Pancreas (tissue), 10 donors: ENCODE data around the gene DCAF17. TPM values are rescaled to one million over a fixed set of nuclear protein-coding genes. Genes with fewer than 3 reads are reported as not detected.

Source experiments
- ATAC-seq, 4 donors: fragments of 200-7000 bp; cut with Tn5 transposase; one replicate each; pipeline versions ENCODE4 v1.8.0 to v1.9.1; 2020; ENCODE audit warnings: mild to moderate bottlenecking in 4 of 4, moderate library complexity in 4 of 4
- DNase-seq, 6 donors: peaks; one replicate each; pipeline ENCODE4 v3.0.0-alpha.2; 2020
- FAIRE-seq: peaks from 2 replicates; lab custom pipeline; 2012; peaks lifted over from hg19 to GRCh38; lab: Jason Lieb, UNC
- H3K27ac ChIP-seq, 4 donors: fragments of 200-600 bp; sonication (generic); 1 replicate in 3 of 4; 2 replicates in 1 of 4; pipeline versions ENCODE4 v1.5.0 to v1.8.0; 2020
- H3K27me3 ChIP-seq, 4 donors: fragments of 200-600 bp; one replicate each; pipeline ENCODE4 v1.8.0; 2021
- H3K36me3 ChIP-seq, 3 donors: fragments of 200-600 bp; sonication (generic) in 1 of 3; one replicate each; pipeline versions ENCODE4 v1.5.0 to v1.8.0; 2020 to 2021
- H3K4me1 ChIP-seq, 3 donors: fragments of 200-600 bp; one replicate each; pipeline ENCODE4 v1.8.0; 2021
- H3K4me3 ChIP-seq, 4 donors: fragments of 200-600 bp; sonication (generic) in 2 of 4; one replicate each; pipeline versions ENCODE4 v1.5.0 to v1.8.0; 2020 to 2021
- H3K9me3 ChIP-seq, 4 donors: fragments of 200-600 bp; one replicate each; pipeline ENCODE4 v1.8.0; 2021
- CTCF ChIP-seq, 4 donors: fragments of 200-600 bp; sonication (generic) in 3 of 4; IDR thresholded peaks; one replicate each; pipeline versions ENCODE4 v1.5.0 to v1.8.0; 2021; ENCODE audit warnings: antibody characterized with exemption in 4 of 4
- WGBS, 2 donors: extraction: QIAGEN DNeasy Blood & Tissue Kit; methylation state at CpG; one replicate each; pipeline ENCODE4 v1.1.7; 2013; 5-methylcytosine and 5-hydroxymethylcytosine counted together
- intact Hi-C, 3 donors: fragments of 100-400 bp; cut with DNase I; formaldehyde crosslinking; loops; one replicate each; pipeline versions ENCODE4 v1.11.1 to v1.14.2; 2022
- polyA plus RNA-seq, 2 donors: library from polyadenylated mRNA; stranded (reverse); fragments of 200-250 nt; gene quantifications; one replicate each; pipeline ENCODE4 v1.2.3, GENCODE V29; 2013
- total RNA-seq, 6 donors: library from RNA; stranded (reverse); fragmentation: NEBNext Ultra II Directional in 4 of 6; extraction: Animal tissue kit (Norgen Biotek cat#: 25700) in 4 of 6; gene quantifications; one replicate each; pipeline versions ENCODE4 v1.2.1 to v1.2.4, GENCODE V29; 2021 to 2023
- donor health status: healthy with polysubstance abuse.
- donor health status: DM: no; HTN: no; CAD: no; lungs with moderate emphysema.
- donor health status: DM: no; HTN: no; CAD: no.
- donor health status: control.
- donor health status: control.
- donor health status: Bipolar disorder and iron deficiency.
- donor health status: DM: yes; HTN: yes; CAD: no.
- donor health status: DM: no; HTN: no; CAD: no.
- donor health status: DM: no; HTN: no; CAD: no.
- donor health status: DM: yes; HTN: yes; CAD: no.

DCAF17 gene
- total and polyA plus RNA-seq, 8 donors, result 2.9 to 10.4 (median 5.8) TPM

GRCh38 chr2:171407676-171408044 is 26.4 kb upstream of the DCAF17 start:
- intact Hi-C loops, result no loop called here
- no peak for TF ChIP-seq CTCF (IDR thresholded peaks at IDR 0.05)
- no peak overlapping the region for H3K27ac ChIP-seq
- ATAC-seq (no peak), FAIRE-seq (no peak), DNase-seq (no peak)
- 77 to 84% methylated on average over 1 of the region's 1 CpG for WGBS, 2 donors
- H3K36me3 ChIP-seq, result no peaks in the 10 kb centered on the region
- H3K4me1 ChIP-seq, result peaks cover 0 to 6% (median 0%) of the 10 kb centered on the region in 3 donors
- no peaks in the 10 kb centered on the region for H3K27me3 ChIP-seq
- H3K4me3 ChIP-seq, result no peak overlapping the region
- H3K9me3 ChIP-seq, result no peaks in the 10 kb centered on the region

- FAIRE-seq, result no peak
- ATAC-seq, result no peak
- Histone ChIP-seq H3K4me3 (no peak overlapping the region), H3K27me3 (no peaks in the 10 kb centered on the region), H3K36me3 (no peaks in the 10 kb centered on the region), H3K4me1 (peaks cover 0 to 3% (median 0%) of the 10 kb centered on the region in 3 donors), H3K9me3 (no peaks in the 10 kb centered on the region), H3K27ac (no peak overlapping the region)
- intact Hi-C loops, result no loop called here
- TF ChIP-seq CTCF (IDR thresholded peaks at IDR 0.05), result no peak
- DNase-seq, result no peak
- 87% methylated on average over 8 of the region's 8 CpGs for WGBS, 2 donors
Measured at GRCh38 chr2:171409436-171409971, 24.5 kb upstream of the DCAF17 start.

- H3K27ac ChIP-seq, result no peak overlapping the region
- H3K27me3 ChIP-seq, result no peaks in the 10 kb centered on the region
- H3K4me1 ChIP-seq, result peaks cover 0 to 3% (median 0%) of the 10 kb centered on the region in 3 donors
- ATAC-seq (no peak), DNase-seq (no peak), FAIRE-seq (no peak)
- H3K9me3 ChIP-seq, result no peaks in the 10 kb centered on the region
- no peak for TF ChIP-seq CTCF (IDR thresholded peaks at IDR 0.05)
- H3K36me3 ChIP-seq, result no peaks in the 10 kb centered on the region
- intact Hi-C loops, result loop anchor here in 1 of 3 donors (10.0 kb wide), 1 partner anchor 245 kb away; the partner anchor contains the start of gene TLK1
- 70 to 80% methylated on average over 4 of the region's 4 CpGs for WGBS, 2 donors
- H3K4me3 ChIP-seq, result no peak overlapping the region
Measured at GRCh38 chr2:171410101-171410500, 23.9 kb upstream of the DCAF17 start.

GRCh38 chr2:171410624-171411023 is 23.4 kb upstream of the DCAF17 start:
- Histone ChIP-seq H3K9me3 (no peaks in the 10 kb centered on the region), H3K27ac (no peak overlapping the region), H3K4me1 (peaks cover 0 to 2% (median 0%) of the 10 kb centered on the region in 3 donors), H3K4me3 (no peak overlapping the region), H3K36me3 (no peaks in the 10 kb centered on the region), H3K27me3 (no peaks in the 10 kb centered on the region)
- DNase-seq (no peak), FAIRE-seq (peak; percentile 5), ATAC-seq (no peak)
- intact Hi-C loops, result loop anchor here in 1 of 3 donors (10.0 kb wide), 1 partner anchor 246 kb away; the partner anchor contains the start of gene TLK1
- TF ChIP-seq CTCF (IDR thresholded peaks at IDR 0.05), result no peak

GRCh38 chr2:171411214-171411613 is 22.8 kb upstream of the DCAF17 start:
- no peaks in the 10 kb centered on the region for H3K36me3 ChIP-seq
- no peak for ATAC-seq
- H3K4me3 ChIP-seq, result no peak overlapping the region
- intact Hi-C loops, result loop anchor here in 1 of 3 donors (10.0 kb wide), 1 partner anchor 246 kb away; the partner anchor contains the start of gene TLK1
- no peak for FAIRE-seq
- no peak for TF ChIP-seq CTCF (IDR thresholded peaks at IDR 0.05)
- no peak for DNase-seq
- 43 to 44% methylated on average over 1 of the region's 1 CpG for WGBS, 2 donors
- peaks cover 0 to 4% (median 0%) of the 10 kb centered on the region in 3 donors for H3K4me1 ChIP-seq
- no peak overlapping the region for H3K27ac ChIP-seq
- H3K27me3 ChIP-seq, result no peaks in the 10 kb centered on the region
- no peaks in the 10 kb centered on the region for H3K9me3 ChIP-seq
